NOMO-1 treated with dmso at 0.1 percent for 144 hours (cell line): ENCODE results near the gene TMEM18.
"Not testable (repeated sequence)": the region's sequence is repeated elsewhere in the genome, so short reads cannot be mapped to it uniquely, and the experiment has no call there.

Experiments
- DNase-seq: peaks from one replicate; lab custom pipeline; 2025; ENCODE audit not compliant: unreplicated experiment; lab: John Stamatoyannopoulos, UW

TMEM18 gene

GRCh38 chr2:694174-694573 is 17.0 kb upstream of the TMEM18 start:
- DNase-seq = no peak

GRCh38 chr2:693606-694005 is 16.4 kb upstream of the TMEM18 start:
- no peak for DNase-seq

DNA sequence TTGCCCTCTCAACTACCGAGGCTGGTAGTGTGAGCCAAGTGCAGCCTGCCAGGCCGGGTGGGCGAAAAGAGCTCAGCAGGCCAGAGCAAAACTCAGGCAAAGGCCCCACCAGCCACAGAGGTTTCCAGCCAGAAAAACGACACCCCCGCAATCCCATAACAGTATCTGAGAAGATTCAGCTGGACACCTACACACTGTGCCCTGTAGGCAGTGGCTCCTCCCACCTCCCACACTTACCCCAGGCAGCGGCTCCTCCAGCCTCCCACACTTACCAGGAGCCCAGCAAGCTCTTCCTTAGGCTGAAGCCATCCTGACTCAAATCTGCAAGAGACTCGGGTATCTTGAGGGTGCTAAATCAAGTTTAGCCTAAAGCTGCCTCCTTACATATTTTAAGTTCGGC is 15.6 kb upstream of the TMEM18 start:
- no peak for DNase-seq

- DNase-seq = no peak
Measured at GRCh38 chr2:691821-692761, 14.9 kb upstream of the TMEM18 start.

GRCh38 chr2:690799-691198 is 13.6 kb upstream of the TMEM18 start:
- DNase-seq = no peak

DNA sequence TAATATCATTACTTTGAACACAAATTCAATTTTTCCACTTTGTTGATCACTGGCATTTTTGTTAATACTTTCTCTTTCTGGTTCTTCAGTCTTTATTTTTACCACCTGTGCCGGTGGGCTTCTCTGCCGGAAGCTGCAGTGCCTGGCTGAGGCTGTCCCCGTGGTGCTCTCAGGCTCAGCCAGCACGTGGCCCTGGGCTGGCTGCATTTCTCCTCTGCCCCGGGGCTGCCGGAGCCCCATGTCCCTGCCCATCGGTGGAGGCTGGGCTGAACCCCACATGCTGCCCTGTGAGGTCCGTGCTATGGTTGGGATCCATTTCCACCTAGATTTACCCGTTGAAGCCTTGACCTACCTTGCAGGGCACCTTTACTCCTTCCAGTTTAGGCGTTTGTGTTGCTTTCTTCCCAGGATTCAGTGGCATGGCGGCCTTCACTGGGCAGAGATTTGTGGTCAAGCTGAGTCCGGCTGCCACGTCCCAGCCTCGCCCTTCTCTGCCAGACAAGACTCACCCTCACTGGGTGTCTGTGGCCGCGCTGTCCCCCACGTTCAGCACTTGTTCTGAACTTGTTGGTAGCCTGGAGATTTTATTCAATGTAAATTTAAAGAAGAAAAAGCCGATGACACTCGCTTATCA is 12.8 kb upstream of the TMEM18 start:
- no peak for DNase-seq

DNA sequence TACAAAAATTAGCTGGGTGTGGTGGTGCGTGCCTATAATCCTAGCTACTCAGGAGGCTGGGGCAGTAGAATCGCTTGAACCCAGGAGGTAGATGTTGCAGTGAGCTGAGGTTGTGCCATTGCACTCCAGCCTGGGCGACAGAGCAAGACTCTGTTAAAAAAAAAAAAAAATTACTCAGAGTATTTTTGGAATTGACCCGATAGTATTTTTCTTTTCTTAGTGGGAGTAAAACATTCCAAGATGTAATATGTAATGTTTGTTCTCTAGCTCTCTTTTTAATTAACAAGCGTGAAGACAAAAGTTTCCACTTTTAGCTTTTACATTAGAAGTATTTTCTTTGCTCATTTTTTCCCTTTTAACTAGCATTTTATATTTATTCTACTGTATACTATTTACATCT is 12.0 kb upstream of the TMEM18 start:
- DNase-seq = no peak

- no peak for DNase-seq
Measured at GRCh38 chr2:688504-689076, 11.4 kb upstream of the TMEM18 start.

GRCh38 chr2:685421-685820 is 8.2 kb upstream of the TMEM18 start:
- DNase-seq = no peak

GRCh38 chr2:684913-685312 is 7.7 kb upstream of the TMEM18 start:
- not testable (repeated sequence) for DNase-seq

GRCh38 chr2:682226-682625 is 5.0 kb upstream of the TMEM18 start:
- DNase-seq = no peak

GRCh38 chr2:681312-681711 is 4.1 kb upstream of the TMEM18 start:
- no peak for DNase-seq

DNA sequence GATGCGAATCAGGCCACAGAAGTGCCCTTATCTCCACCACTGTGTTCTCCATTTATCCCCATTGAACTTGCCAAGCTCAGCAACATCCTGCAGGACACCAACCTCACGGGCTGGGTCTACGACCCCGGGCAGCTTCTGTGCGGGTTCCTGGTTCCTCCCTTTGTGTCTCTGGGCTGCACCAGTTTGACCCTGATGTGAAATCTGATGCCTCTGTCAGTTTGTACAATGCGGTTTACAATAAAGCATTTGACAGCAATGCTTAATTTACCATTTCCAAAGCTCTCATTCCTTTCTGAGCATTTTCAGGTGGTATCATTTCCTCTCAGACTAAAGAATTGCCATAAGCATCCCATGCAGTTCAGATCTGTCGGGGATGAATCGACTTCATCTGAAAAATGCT is 3.3 kb upstream of the TMEM18 start:
- no peak for DNase-seq

DNA sequence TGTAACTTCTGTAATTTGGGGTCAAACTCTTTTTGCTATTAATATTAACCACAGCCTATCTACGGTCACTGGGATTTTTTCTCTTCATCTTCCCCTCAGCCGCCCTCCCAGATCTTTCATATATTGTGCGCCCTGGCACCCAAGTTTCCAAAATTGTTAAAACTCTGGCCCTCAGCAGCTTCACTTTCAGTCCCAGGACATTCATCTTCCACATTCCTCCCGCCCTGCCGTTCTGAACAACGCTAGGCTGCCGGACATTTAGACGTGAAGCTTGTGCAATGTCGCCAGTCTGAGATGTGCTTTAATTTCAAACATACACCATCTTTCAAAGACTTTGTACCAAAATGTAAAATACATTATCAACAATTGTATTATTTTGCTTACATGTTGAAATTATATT is 1.8 kb upstream of the TMEM18 start:
- no peak for DNase-seq

DNA sequence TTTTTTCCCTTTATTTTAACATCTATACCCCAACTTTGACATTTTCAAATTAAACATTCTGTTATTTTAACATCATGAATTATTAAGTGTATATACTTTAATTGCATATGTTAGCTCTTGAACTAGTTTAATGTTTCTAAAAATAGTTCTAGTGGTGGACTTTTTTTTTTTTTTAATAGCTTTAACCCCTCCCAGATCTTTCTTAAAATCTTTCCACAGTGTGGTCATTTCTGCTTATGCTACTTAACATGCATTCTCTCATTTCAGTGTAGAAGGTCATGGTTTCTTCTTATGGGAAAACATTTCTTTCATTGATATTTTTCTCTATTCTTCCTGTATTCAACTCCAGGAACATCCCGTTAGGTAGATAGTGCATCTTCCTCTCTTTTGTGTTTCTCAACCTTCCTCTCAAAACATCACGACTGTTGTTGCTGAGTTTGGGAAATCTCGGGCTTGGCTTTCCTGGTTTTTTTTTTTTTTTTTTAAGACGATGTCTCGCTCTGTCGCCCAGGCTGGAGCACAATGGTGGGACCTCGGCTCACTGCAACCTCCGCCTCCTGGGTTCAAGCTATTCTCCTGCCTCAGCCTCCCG is 849 bp upstream of the TMEM18 start:
- no peak for DNase-seq

DNA sequence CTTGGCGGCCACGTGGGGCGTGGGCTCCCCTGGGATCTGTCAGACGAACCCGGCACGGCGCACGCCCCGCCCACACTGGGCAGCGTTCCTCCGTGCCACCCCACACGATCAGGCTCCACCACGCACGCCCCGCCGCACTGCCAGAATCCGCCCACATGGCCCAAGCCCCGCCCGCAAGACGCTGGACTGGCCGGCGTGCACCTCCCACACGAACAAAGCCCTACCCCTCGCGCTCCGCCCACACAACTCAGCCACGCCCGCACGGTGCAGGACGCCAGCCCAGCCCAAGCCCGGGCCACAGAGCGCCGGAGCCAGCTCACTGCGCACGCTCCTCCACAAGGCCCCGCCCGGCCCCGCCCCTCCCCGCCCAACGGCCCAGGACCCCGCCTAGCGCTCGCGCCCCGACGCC is 555 bp downstream of the TMEM18 start:
- peak; percentile 97 for DNase-seq

DNA sequence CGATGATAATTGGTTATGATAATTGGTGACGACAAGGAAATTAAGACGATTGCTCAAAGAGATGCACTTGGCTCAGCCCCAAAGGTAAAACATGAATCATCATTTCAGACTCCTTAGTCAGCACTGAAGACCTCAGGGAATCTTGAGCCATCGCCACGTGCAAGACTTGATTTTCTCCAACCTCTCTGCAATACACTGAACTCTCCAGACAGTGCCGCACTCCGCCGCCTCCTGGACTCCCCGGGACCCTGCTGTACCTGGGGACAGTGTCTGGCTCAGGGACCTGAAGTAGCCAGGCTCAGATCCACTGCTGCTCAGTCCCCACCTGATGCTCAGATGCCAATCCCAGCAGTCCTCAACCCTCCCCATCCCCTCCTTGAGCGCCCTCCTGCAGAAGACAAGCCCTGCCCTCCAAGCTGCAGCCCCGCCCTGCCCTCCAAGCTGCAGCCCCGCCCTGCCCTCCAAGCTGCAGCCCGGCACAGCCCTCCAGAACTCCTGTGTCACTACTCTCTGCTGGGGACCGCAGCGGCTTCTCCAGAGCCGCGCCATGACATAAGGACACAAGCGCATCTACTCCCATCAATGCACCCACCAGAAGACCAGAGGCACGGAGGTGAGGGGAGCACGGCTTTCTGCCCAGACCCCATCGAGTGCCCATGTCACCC is 1.1 kb downstream of the TMEM18 start:
- no peak for DNase-seq

- DNase-seq = no peak
Measured at GRCh38 chr2:675460-675859, 1.7 kb downstream of the TMEM18 start.

DNA sequence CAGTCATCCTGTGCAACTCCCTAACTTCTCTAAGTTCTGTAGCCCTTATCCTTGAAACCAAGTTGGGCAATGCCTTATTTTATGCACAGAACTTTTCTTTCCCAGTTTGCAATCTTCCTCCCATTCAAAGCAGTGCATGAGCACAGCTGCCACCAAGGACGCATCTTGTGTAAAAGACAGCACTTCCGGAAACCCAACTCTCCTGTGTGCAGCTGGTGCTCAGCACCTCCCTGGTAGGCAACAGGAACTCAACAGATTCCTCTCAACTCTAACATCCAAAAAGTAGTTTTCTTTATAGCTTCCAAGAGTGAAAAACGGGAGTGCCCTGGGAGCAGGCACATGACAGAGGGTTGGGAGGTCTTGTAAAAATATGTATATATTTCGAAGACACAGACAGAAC is 2.2 kb downstream of the TMEM18 start:
- no peak for DNase-seq

GRCh38 chr2:674321-674985 is 2.8 kb downstream of the TMEM18 start:
- no peak for DNase-seq
